ENCODE data around the gene CD44. TPM values are rescaled to one million over a fixed set of nuclear protein-coding genes. Genes with fewer than 3 reads are reported as not detected.

CD44 gene
- total RNA-seq, 6 experiments from 2014 or later: 12.2 to 64.1 (median 22.9) TPM

GRCh38 chr11:35210876-35211546 is 72.0 kb downstream of the CD44 start:
- intact Hi-C loops (cut with DNase I): no loop called here
- Histone ChIP-seq H3K27ac (peak overlapping the region in 1 of 3 donors; percentile 62), H3K36me3 (no peaks in the 10 kb centered on the region), H3K27me3 (no peaks in the 10 kb centered on the region), H3K4me3 (no peak overlapping the region), H3K9me3 (no peaks in the 10 kb centered on the region), H3K4me1 (peaks cover 0 to 3% (median 0%) of the 10 kb centered on the region in 4 donors)
- WGBS (ENCODE audit: insufficient coverage, low coverage, low lambda C conversion rate, missing lambda C conversion rate): 58% methylated on average over 3 of the region's 3 CpGs
- ATAC-seq (peak; percentile 38 to 86 (median 64)), DNase-seq (no peak)
- TF ChIP-seq CTCF (IDR thresholded peaks at IDR 0.05): no peak
- TF ChIP-seq POLR2A (IDR thresholded peaks at IDR 0.05): no peak

- H3K27me3 ChIP-seq: no peaks in the 10 kb centered on the region
- peak in 3 of 4 donors; percentile 8 to 29 (median 24) for ATAC-seq
- 71% methylated on average over 3 of the region's 3 CpGs for WGBS (ENCODE audit: insufficient coverage, low coverage, low lambda C conversion rate, missing lambda C conversion rate)
- intact Hi-C loops (cut with DNase I): no loop called here
- TF ChIP-seq CTCF (IDR thresholded peaks at IDR 0.05) (no peak), POLR2A (IDR thresholded peaks at IDR 0.05) (no peak)
- no peak overlapping the region for H3K4me3 ChIP-seq
- no peak for DNase-seq
- H3K4me1 ChIP-seq: peaks cover 0 to 12% (median 0%) of the 10 kb centered on the region in 4 donors
- peak overlapping the region in 1 of 3 donors; percentile 31 for H3K27ac ChIP-seq
- H3K9me3 ChIP-seq: no peaks in the 10 kb centered on the region
- no peaks in the 10 kb centered on the region for H3K36me3 ChIP-seq
These were observed 73.0 kb downstream of the CD44 start for GRCh38 chr11:35211952-35212351.

- H3K27me3 ChIP-seq: no peaks in the 10 kb centered on the region
- DNase-seq (no peak), ATAC-seq (no peak)
- H3K27ac ChIP-seq: no peak overlapping the region
- intact Hi-C loops (cut with DNase I): no loop called here
- no peaks in the 10 kb centered on the region for H3K36me3 ChIP-seq
- no peak overlapping the region for H3K4me3 ChIP-seq
- peaks cover 0 to 15% (median 0%) of the 10 kb centered on the region in 4 donors for H3K4me1 ChIP-seq
- TF ChIP-seq POLR2A (IDR thresholded peaks at IDR 0.05): no peak
- no peak for TF ChIP-seq CTCF (IDR thresholded peaks at IDR 0.05)
- H3K9me3 ChIP-seq: no peaks in the 10 kb centered on the region
- WGBS (ENCODE audit: insufficient coverage, low coverage, low lambda C conversion rate, missing lambda C conversion rate): 58% methylated on average over 2 of the region's 2 CpGs
These were observed 75.3 kb downstream of the CD44 start for GRCh38 chr11:35214226-35214770.

- no CpG with 5 or more reads among the region's 1 CpG for WGBS (ENCODE audit: insufficient coverage, low coverage, low lambda C conversion rate, missing lambda C conversion rate)
- TF ChIP-seq POLR2A (IDR thresholded peaks at IDR 0.05) (no peak), CTCF (IDR thresholded peaks at IDR 0.05) (no peak)
- Histone ChIP-seq H3K36me3 (no peaks in the 10 kb centered on the region), H3K27me3 (no peaks in the 10 kb centered on the region), H3K4me3 (no peak overlapping the region), H3K4me1 (peaks cover 0 to 15% (median 0%) of the 10 kb centered on the region in 4 donors), H3K9me3 (no peaks in the 10 kb centered on the region), H3K27ac (no peak overlapping the region)
- peak in 1 of 4 donors; percentile 31 for ATAC-seq
- intact Hi-C loops (cut with DNase I): no loop called here
- no peak for DNase-seq
These were observed 75.8 kb downstream of the CD44 start for GRCh38 chr11:35214792-35215193.

Measured in right lobe of liver (tissue), 6 donors.